ENCODE data around the gene BRD3OS. TPM values are rescaled to one million over a fixed set of nuclear protein-coding genes. Genes with fewer than 3 reads are reported as not detected.
A peak's percentile ranks its signal among the peaks of the same experiment; 100 is the strongest.
"Not testable (repeated sequence)": the region's sequence is repeated elsewhere in the genome, so short reads cannot be mapped to it uniquely, and the experiment has no call there.

BRD3OS gene
- total RNA-seq, 1 experiment from 2014 or later, result 31.5 TPM

GRCh38 chr9:134063571-134064450, 38.5 kb downstream of the BRD3OS start:
- DNase-seq (ENCODE audit: low spot score), result no peak

- DNase-seq (ENCODE audit: low spot score), result no peak
These were observed 39.4 kb downstream of the BRD3OS start for GRCh38 chr9:134064711-134065110.

DNA sequence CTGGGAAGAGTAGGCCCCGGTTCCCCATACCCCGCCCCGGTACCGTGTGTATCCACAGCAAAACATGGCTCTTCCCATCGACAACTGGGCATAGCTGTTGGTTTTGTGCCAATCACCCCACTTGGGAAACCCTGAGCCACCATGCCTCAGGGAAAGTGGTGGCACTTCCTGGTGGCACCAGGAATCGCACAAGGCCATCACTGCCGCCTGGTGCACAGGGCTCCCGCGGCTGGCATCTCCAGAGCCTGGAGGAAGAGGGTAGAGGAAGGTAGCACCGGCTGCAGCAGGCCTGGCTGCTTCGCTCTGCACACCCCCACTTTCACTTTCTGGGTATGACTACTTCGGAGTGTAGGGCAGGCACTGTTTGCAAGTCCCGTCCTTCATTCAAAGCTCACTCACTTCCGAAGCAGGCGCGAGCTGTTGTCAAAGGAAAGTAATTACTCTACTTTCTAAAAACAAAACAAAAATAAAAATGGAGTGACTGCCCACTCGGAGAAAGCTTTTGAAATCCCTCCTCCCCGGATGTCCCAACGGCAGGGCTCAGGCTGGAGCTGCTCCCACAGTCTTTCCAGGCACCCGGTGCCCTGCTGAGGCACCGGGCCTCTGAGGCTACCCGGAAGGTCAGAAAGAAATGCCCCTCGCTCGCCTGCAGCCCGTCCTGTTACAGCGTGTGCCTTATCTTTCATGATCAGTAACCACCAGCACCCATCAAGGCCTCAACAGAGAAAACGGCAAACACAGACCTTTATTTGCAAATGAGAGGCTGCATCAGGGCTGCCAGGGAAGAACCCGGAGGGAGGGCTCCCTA, 40.5 kb downstream of the BRD3OS start:
- DNase-seq (ENCODE audit: low spot score), result peak; percentile 64

- DNase-seq (ENCODE audit: low spot score), result peak; percentile 14
These were observed 41.2 kb downstream of the BRD3OS start for GRCh38 chr9:134066526-134066912.

DNA sequence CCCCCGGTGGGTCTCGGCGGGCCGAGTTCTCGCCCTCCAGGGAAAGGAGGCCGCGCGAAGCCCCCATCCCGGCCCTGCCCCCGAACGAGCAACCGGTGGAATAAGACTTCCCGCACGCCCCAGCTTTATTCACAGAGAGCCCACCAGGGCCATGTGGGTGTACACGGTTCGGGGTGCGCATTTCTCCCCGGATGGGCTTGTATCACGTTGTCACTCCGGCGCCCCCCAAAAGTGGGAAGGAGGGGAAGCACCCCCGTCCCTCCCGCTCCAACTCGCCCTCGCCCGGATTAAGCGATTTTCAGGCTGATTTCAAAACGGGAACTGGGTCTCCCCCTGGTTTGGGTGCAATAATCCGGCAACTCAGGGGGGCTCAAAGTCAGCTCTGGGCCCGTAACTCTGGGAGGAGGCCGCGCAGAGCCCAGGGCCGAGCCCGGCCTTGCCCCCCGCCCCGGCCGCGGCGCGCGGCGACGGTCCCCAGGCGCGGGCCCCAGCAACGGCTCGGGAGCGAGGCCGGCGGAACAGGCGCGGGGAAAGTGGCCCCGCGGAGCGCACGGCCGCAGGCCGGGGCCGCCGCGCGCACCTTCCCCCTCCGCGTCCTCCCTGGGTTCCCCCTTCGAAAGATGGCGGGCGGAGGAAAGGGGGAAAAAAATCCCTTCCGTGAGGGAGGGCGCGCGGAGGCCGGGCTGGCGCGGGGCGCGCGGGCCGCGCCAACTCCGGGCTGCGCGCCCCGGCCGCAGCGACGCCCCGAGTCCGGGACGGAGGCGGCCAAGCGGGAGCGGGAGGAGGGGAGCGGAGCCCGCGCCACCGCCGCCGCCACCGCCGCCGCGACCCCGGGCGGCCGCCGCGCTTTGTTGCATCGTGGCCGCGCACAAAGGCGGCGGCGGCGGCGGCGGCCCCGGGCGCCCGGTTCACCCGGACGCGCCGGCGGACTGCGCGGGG, 41.9 kb downstream of the BRD3OS start:
- DNase-seq (ENCODE audit: low spot score), result no peak

DNA sequence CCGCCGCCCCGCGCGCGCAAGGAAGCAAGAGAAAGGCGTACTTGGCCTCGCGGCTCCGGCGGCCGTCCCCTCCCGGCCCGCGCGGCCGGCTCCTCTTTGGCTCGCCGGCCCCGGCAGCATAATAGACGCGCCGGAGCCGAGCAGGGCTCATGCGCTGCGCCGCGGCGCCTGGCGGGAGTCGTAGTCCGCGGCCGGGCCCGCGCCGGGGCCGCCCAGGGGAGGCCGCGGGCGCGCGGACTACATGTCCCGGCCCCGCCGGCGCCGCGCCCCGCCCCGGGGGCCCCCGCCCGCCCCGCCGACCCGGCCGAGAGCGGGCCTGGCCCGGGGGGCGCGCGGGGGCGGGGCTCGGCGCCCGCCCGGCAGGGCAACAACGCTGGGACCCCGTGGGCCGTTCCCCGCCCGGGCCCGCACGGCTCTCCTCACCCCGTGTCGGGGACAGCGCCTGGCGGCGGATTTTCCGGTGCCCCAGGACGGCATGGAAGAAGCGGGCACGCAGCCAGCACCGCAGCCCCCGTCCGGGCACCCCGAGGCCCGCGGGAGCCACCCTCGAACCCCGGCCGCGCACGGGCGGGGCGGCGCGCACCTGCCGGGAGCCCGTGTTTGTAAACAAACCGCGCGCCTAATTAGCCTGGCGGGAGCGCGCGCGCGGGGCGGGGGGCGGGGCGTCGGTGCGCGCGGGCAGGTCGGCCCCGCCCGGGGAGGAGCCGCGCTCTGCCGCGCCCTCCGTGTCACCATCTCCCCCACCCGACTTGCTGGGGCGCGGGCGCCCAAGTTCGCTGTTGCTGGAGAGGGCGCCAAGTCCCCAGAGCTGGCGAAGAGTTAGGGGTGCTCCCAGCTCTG, 42.8 kb downstream of the BRD3OS start, which contains the start of gene BRD3:
Gene BRD3 (minus strand): TSS at position 123 of the 840 bp plus-strand sequence. CDS start 14,549 bp downstream, outside the sequence.
- peak; percentile 60 for DNase-seq (ENCODE audit: low spot score)

DNA sequence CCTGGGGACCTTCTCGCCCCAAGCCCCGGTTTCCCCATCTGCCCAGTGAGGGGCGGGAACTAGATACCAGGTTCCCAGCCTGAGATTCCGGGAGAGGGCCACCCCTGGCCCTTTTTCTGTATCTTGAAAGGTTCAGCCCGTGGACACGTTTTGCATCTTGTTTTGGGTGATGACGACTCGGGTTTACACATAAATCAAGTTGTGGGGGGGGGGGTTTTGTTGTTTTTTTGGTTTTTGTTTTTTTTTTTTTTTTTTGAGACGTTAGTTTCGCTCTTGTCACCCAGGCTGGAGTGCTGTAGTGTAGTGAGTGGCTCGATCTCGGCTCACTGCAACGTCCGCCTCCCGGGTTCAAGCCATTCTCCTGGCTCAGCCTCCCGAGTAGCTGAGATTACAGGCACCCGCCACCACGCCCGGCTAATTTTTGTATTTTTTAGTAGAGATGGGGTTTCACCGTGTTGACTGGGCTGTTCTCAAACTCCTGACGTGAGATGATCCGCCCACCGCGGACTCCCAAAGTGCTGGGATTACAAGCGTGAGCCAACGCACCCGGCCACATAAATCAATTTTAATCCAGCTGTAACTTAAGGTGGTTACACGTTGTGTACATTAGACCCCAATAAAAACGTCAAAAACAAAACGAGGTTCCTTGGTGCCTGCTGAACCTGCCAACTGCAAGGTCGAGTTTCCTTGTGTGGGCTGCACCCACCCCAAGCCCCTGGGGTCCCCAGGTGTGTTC, 43.6 kb downstream of the BRD3OS start:
- DNase-seq (ENCODE audit: low spot score), result no peak

DNA sequence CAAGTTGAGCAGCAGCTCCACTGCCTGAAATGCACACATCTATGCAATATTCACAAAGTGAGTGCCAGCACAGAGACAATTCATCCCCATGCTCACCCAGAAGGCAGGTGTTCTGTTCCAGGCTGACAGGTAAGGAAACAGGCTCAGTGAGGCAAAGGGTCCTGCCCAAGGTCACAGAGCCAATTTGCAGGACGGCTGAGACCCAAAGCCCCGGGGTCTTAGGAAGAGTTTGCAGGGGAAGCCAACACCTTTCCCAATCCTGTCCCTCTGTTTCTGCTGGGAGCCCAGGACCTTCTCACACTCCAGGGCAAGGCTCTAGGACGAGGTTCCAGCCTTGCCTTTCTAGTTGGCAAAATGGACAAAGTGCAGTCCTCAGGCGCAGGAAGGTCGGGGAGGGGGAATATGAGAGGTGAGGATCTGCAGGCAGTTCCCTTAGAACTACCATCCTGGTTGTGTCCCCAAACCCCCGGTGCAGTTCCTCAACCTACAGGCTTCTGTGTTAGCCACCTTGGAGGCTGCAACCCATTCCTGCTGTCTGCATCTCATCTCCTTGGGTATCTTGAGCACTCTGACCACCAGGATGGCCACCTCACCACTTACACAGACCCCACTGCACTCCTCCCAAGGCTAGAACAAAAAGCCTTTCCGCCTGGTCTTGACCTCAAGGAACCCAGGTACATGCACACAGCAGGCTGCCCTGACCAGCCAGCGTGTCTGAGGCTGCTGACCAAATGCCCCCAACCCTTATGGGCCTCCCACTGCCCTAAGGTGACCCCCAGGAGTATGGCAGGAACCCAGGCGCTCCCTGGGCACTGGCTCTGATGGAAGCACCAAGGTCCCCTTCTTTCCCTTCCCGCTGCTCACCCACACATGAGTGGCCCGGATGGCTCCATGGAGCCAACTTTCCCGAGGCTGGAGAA, 44.5 kb downstream of the BRD3OS start:
- no peak for DNase-seq (ENCODE audit: low spot score)

DNA sequence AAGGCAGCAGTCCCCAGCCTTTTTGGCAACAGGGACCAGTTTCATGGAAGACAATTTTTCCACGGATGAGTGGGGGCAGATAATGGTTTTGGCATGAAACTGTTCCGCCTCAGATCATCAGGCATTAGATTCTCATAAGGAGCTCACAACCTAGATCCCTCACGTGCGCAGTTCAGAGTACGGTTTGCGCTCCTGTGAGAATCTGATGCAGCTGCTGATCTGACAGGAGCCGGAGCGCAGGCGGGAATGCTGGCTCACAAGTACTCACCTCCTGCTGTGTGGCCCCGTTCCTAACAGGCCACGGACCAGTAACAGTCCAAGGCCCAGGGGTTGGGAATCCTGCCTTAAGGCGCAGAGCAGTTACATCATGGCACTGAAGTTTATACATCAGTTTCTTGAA, 45.9 kb downstream of the BRD3OS start:
- no peak for DNase-seq (ENCODE audit: low spot score)

GRCh38 chr9:134072683-134073082, 47.4 kb downstream of the BRD3OS start:
- DNase-seq (ENCODE audit: low spot score), result not testable (repeated sequence)

GRCh38 chr9:134073500-134073899, 48.2 kb downstream of the BRD3OS start:
- DNase-seq (ENCODE audit: low spot score), result no peak

GRCh38 chr9:134075689-134076088, 50.4 kb downstream of the BRD3OS start:
- DNase-seq (ENCODE audit: low spot score), result not testable (repeated sequence)

DNA sequence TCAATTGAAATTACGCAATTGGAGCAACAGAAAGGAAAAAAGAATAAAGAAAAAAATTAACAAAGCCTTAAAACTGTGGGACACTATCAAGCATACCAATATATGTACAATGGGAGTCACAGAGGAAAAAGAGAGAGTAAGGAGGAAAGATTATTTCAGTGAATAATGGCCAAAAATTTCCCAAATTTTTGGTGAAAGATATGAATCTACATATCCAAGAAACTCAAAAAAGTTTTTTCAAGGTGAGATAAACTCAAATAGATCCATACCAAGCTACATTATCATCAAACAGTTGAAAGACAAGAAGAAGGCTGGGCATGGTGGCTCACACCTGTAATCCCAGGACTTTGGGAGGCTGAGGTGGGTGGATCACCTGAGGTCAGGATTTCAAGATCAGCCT, 51.4 kb downstream of the BRD3OS start:
- DNase-seq (ENCODE audit: low spot score), result no peak

Other genes with a start within 250 kb of the BRD3OS start
- gene VAV2, start 33.2 kb upstream of the BRD3OS start, total RNA-seq (2014; rRNA removed; shearing (Covaris generic)), result 14.2 and 14.4 TPM in 2 replicates
- 5.6 and 14.9 TPM in 2 replicates for gene BRD3, start 42.5 kb downstream of the BRD3OS start, total RNA-seq (2014; rRNA removed; shearing (Covaris generic))
- gene WDR5, start 110.6 kb downstream of the BRD3OS start, total RNA-seq (2014; rRNA removed; shearing (Covaris generic)), result 35.7 and 42.3 TPM in 2 replicates
- gene RNU6ATAC, start 139.1 kb downstream of the BRD3OS start, total RNA-seq (2014; rRNA removed; shearing (Covaris generic)), result not detected in 2 replicates

Measured in A172 (cell line).